ENCODE data around the gene NFIC.
"Not testable (repeated sequence)": the region's sequence is repeated elsewhere in the genome, so short reads cannot be mapped to it uniquely, and the experiment has no call there.

GRCh38 chr19:3430366-3430680, 63.9 kb downstream of the NFIC start:
- not testable (repeated sequence) for TF ChIP-seq CTCF, POLR2AphosphoS5 (IDR thresholded peaks at IDR 0.05)

Measured in gastroesophageal sphincter (tissue), 3 donors.